Measurements from ENCODE around the gene UBE2Q1.
A peak's percentile ranks its signal among the peaks of the same experiment; 100 is the strongest.

UBE2Q1 gene

DNA sequence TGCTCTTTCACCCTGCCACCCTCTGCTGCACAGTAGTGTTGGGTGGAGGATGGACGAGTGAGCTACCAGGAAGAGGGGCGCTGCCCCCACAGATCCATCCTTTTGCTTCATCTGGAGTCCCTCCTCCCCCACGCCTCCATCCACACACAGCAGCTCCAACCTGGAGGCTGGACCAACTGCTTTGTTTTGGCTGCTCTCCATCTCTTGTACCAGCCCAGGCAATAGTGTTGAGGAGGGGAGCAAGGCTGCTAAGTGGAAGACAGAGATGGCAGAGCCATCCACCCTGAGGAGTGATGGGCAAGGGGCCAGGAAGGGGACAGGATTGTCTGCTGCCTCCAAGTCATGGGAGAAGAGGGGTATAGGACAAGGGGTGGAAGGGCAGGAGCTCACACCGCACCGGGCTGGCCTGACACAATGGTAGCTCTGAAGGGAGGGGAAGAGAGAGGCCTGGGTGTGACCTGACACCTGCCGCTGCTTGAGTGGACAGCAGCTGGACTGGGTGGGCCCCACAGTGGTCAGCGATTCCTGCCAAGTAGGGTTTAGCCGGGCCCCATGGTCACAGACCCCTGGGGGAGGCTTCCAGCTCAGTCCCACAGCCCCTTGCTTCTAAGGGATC, 17.6 kb upstream of the UBE2Q1 start:
- DNase-seq, result no peak

DNA sequence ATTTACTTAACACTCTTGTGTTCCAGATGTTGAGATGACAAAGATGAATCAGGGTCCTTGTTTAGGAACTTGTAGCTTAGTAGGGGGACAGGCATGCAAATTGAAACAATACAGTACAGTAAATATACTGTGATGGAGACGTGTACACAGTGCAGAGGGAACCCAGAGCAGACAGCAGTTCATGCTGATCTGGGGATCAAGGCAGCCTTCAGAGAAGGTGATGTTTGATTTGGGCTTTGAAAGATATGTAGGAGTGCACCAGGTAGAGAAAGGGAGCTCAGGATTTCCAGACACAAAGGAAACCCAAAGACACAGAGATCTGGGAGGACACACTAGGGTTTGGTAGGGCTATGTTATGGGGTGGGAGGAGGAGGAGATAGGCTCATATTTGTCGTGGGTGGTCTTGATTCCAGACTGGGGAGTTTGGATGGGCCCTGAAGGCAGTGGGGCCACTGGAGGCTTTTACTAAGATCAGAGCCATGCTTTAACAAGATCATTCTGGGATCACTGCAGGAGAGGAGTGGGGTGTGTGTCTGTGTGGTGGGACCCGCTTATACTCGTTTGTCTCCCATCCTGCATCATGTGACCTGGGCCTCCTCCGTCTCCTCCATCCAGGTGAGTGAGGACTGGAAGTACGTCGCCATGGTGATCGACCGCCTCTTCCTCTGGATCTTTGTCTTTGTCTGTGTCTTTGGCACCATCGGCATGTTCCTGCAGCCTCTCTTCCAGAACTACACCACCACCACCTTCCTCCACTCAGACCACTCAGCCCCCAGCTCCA, 16.9 kb upstream of the UBE2Q1 start:
- no peak for DNase-seq

GRCh38 chr1:154574716-154575115, 16.3 kb upstream of the UBE2Q1 start:
- no peak for DNase-seq

DNA sequence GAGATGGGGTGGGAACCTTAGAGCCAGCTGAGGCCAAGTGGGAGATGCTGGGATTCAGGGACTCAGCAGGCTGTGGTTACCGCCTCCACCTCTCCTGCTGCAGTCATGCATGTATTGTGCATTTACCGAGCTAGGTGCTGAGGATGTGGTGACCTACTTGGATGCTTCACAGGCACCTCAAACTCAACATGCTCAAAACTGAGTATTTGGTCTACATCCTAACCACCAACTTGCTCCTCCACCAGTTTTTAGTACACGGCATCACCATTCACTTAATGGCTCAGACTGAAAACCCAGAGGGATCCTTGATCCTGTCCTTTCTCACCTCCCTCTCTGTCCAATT, 14.7 kb upstream of the UBE2Q1 start:
- DNase-seq, result no peak

DNA sequence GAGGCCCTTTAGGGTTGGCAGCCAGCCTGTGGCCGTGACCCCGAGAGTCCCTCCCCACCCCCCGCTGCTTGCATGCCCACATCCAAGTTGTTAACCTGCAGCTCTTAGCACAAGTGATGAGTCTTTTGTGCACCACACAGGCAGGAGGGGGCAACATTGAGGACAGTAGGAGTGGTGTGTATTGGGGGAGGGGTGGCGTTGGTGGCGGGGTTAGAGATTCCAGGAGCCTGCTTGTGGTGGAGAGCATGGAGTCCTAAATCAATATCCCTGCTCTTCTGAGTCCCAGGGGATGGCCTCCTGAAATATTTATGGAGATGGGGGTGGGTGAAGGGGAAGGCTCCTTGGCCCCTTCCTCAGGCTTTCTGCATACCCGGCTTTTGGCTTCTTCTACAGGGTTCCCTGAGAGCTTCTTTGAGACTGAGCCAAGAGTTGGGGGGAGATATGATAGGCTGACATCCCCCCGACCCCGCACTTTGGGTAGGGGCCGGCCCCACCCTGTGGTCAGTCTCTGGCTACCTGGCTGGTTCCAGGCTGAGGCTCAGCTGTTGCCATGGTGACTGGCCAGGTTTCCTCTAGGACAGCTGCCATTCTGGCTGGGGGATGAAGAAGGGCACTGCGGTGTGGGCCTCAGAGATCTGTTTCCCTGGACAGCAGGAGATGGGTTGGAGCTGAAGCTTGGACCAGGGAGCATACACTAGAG, 14.2 kb upstream of the UBE2Q1 start:
- DNase-seq, result no peak

DNA sequence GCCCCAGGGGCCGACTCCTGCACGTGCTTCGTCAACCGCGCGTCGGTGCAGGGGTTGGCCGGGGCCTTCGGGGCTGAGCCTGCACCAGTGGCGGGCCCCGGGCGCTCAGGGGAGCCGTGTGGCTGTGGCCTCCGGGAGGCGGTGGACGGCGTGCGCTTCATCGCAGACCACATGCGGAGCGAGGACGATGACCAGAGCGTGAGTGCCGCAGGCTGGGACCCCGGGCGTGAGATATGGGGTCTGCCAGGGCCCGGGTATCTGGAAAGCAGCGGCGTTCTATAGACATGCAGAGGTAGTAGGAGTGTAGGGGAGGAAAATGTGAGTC, 13.5 kb upstream of the UBE2Q1 start:
- DNase-seq, result no peak

DNA sequence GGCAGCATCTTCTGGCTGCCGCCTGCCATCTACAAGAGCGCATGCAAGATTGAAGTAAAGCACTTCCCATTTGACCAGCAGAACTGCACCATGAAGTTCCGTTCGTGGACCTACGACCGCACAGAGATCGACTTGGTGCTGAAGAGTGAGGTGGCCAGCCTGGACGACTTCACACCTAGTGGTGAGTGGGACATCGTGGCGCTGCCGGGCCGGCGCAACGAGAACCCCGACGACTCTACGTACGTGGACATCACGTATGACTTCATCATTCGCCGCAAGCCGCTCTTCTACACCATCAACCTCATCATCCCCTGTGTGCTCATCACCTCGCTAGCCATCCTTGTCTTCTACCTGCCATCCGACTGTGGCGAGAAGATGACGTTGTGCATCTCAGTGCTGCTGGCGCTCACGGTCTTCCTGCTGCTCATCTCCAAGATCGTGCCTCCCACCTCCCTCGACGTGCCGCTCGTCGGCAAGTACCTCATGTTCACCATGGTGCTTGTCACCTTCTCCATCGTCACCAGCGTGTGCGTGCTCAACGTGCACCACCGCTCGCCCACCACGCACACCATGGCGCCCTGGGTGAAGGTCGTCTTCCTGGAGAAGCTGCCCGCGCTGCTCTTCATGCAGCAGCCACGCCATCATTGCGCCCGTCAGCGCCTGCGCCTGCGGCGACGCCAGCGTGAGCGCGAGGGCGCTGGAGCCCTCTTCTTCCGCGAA, 12.9 kb upstream of the UBE2Q1 start:
- no peak for DNase-seq

GRCh38 chr1:154568157-154568815, 9.8 kb upstream of the UBE2Q1 start:
- no peak for DNase-seq

DNA sequence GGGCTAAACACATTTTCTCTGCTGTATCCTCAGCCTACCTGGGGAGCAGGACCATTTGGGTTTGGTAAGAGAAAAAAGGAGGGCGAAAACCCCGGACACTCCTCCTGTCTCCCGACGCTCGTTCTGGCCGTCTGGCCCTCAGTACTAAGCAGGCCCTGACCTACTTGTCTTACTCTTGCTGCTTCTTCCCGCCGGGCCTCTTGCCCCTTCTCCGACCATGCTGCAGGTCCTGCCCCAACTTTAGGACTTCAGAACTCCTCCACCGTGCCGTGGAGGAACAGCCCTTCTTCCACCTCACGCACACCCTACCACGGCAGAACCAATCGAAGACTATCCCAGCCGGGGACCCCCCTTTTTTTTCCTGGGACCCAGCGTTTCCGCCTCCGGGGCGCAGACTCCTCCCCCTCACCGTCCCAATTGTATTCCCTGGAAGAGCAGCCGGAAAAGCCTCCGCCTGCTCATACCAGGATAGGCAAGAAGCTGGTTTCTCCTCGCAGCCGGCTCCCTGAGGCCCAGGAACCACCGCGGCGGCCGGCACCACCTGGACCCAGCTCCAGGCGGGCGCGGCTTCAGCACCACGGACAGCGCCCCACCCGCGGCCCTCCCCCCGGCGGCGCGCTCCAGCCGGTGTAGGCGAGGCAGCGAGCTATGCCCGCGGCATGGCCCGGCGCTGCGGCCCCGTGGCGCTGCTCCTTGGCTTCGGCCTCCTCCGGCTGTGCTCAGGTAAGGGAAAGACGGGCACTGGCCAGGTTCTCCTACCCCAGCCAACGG, 9.1 kb upstream of the UBE2Q1 start, which contains the start of gene CHRNB2:
TSS of gene CHRNB2 (plus strand) at position 393 of the 771 bp plus-strand sequence. CDS start at position 660, 267 bp downstream.
- peak; percentile 66 for DNase-seq

GRCh38 chr1:154565876-154566275, 7.4 kb upstream of the UBE2Q1 start:
- DNase-seq, result no peak

DNA sequence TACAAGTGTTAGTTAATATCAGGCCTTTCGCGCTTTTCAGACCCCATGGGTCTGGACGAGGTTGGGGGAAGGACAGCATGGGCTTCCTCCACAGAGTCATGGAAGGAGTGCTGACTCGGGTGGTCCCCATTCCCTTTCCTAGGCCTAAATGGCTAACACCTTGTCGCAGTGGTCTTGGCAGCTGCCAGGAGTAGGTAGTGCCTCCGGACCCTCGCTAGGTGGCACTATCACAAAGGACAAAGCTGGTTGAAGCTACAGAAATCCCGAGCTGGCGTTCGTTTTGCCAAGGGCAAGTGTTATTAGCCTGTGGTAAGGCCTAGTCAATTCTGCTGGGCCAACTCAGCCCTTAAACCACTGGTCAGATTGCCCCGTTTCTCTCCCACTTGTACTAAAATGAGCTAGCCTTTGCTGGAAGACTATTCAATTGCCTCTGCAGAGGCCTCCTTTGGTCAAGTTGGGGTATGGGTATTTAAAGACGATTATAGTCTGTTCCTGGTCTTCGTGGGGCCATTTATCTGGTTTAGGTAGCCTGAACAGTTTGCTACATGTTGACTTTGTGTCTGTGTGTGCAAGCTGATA, 1.1 kb upstream of the UBE2Q1 start:
- DNase-seq, result peak; percentile 83

GRCh38 chr1:154558720-154559465, 431 bp upstream of the UBE2Q1 start:
- DNase-seq, result peak; percentile 100

GRCh38 chr1:154557248-154557938, 1.1 kb downstream of the UBE2Q1 start:
- no peak for DNase-seq

DNA sequence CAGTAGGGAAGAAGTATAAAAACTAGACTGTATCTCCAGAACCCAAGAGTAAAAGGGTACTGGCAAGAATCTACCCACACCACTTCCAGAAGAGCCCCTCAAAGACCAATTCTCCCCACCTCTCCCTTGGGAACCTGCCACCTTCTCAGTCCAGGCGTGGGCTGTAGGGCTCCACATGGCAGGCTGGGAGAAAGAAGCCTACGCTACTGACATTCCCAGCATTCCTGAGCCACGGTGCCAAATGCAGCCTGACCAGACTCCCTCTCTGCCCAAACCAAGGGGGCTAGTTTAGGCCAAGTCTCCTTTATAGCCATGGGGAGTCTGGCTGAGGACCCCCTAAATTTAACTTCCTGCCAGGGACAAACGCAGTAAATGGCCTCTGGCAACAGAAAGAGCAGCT, 2.0 kb downstream of the UBE2Q1 start:
- no peak for DNase-seq

DNA sequence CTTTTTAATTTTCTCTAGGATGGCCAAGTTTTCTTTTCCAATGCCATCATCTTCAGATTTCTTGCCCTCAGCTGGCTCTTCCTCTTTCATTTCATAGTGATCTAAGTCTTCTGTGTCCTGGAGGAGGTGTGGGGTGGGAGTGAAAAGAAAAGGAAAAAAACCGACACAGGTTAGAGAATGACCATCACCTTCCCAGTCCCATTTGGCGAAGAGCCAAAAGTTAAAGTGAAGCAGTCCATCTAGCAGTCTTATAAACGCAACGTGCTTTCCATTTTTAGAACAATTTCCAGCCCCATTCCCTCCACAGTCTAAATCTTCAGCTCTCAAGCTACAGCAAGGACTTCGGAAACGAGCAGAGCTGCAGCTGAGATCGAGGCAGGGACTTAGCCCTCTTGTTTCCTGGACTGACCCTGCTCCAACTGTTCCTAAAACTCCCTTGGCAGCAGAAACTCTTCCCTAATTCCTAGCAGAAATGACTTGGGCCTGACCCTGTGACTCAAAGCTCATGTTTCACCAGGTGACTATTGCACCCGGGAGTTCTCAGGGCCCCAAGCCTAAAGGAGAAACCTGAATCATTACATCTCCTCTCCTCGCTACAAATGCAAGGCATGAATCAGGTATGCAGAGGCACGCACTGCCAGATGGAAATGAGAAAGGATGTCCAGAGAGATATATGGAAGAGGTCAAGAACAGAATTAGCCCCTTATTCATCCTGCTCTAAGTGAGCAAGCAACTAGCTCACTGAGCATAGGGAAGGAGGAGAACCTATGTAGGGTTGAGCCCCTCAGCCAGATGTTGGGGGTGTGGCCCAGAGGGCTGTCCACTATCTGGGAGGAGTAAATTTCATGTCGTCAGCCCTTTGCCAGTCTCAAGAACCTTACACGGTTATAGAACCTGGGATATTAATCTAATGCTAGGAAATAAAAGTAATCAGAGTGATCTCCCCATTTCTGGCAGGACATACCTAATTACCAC, 5.1 kb downstream of the UBE2Q1 start:
- DNase-seq, result no peak

DNA sequence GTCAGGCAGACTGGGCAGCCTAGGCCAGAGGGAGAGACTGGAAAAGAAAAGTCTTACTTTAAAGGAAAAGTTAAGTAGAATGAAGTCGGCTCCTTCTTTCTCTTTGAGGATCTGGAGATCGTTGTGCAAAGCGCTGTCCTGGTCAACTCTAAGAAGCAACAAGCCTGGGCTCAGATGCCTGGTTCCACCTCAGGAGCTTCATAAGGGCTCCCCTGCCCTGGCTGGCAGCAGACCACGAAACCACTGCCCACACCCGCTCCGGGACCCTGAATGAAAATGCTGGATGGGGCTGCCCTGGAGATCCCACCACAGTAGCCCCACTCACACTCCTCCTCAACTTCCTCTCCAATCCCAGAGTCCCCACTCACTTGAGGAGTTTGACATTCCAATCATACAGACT, 6.4 kb downstream of the UBE2Q1 start:
- no peak for DNase-seq

DNA sequence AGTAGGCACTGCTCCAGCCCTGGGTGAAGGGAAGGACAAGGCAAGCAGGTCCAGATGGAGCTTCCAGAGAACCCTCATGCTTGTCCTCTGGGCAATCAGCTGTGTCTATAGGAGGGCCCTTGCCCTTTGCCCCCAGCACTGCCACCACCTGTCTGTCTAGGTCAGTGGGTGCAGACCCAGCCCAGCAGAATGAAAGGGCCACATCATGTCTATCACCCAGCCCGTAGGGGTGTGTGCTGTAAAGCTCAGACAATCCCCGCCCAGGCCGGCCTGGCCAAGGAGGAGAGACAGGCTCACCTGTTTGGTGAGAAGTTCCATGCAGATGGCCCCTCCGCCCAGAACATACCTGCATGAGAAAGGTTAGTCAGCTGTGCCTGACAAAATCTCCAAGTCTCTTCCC, 7.0 kb downstream of the UBE2Q1 start:
- DNase-seq, result no peak

- DNase-seq, result no peak
These were observed 7.8 kb downstream of the UBE2Q1 start for GRCh38 chr1:154550657-154551056.

- DNase-seq, result no peak
These were observed 8.4 kb downstream of the UBE2Q1 start for GRCh38 chr1:154550070-154550469.

Data from stimulated activated CD4-positive, alpha-beta T cell treated with anti-CD3 and anti-CD28 coated beads, Interleukin-1b, Interleukin-23, amount 100 ng/mL, for 48 hours (primary cell).